Erythroblast (primary cell): ENCODE results near the gene PTAFR.

Experiments used
- GATA1 ChIP-seq: IDR thresholded peaks from 2 replicates; pipeline ENCODE4 v1.6.1; 2011; ENCODE audit warnings: low read depth, mild to moderate bottlenecking, control low read depth, low read length, moderate library complexity
- POLR2A ChIP-seq: IDR thresholded peaks from 2 replicates; pipeline ENCODE4 v1.6.1; 2011; ENCODE audit warnings: mild to moderate bottlenecking, low read length

DNA sequence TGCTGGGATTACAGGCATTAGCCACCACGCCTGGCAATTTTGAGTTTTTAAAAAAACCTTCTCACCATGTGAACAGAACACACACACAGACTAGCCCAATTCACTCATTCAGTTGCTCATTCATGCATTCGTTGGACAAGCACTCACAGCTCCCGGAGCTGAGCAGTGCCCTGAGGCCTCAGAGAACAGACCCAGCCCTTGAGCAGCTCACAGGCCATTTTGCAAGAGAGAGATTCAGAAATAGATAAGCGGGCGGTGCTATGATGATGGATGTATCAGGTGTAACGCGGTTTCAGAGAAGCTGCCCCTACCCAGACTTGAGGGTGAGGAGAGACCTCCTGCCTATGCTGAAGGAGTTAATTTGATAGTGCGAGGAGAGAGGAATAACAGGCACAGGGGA, 18.6 kb downstream of the PTAFR start:
- TF ChIP-seq POLR2A (no peak), GATA1 (no peak)
